ENCODE measurements around the gene YEATS2.

The YEATS2 gene

GRCh38 chr3:183837390-183837789, 139.8 kb downstream of the YEATS2 start:
- no peak for DNase-seq (ENCODE audit: low read depth in 2 of 2)

DNA sequence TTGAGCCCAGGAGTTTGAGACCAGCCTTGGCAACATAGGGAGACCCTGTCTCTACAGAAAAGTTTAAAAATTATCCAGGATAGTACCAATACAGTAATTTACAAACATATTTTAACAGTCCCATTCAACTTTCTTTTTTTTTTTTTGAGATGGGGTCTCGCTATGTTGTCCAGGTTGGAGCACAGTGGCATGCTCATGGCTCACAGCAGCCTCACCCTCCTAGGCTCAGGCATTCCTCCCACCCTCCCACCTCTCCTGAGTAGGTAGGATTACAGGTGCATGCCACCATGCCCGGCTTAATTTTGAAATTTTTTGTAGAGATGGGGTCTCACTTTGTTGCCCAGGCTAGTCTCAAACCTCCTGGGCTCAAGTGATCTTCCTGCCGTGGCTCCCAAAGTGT, 140.3 kb downstream of the YEATS2 start:
- DNase-seq (ENCODE audit: low read depth in 2 of 2): no peak

- DNase-seq (ENCODE audit: low read depth in 2 of 2): no peak
These were observed 142.2 kb downstream of the YEATS2 start for GRCh38 chr3:183839751-183840150.

GRCh38 chr3:183844606-183845005, 147.0 kb downstream of the YEATS2 start:
- no peak for DNase-seq (ENCODE audit: low read depth in 2 of 2)

GRCh38 chr3:183845090-183845489, 147.5 kb downstream of the YEATS2 start:
- no peak for DNase-seq (ENCODE audit: low read depth in 2 of 2)

- no peak for DNase-seq (ENCODE audit: low read depth in 2 of 2)
These were observed 148.2 kb downstream of the YEATS2 start for GRCh38 chr3:183845608-183846288.

DNA sequence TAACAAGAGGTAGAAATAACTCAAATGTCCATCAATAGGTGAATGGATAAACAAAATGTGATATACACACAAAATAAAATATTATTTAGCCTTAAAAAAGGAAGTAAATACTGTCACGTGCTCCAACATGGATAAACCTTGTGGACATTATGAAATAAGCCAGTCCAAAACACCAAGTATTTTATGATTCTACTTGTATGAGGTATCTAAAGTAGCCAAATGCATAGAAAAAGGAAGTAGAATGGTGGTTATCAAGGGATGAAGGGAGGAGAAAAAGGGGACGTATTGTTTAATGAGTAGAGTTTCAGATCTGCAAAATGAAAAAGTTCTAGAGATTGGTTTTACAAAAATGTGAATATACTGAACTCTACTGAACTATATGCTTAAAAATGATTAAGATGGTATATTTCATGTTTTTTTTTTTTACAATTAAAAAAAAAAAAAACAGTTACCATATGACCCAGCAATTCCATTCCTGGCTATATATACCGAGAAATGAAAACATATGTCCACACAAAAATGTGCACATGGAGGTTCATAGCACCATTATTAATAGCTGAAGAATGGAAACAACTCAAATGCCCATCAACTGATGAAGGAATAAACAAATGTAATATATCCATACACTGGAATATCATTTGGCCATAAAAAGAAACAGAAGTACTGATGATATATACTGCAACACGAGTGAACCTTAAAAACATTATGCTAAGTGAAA, 156.9 kb downstream of the YEATS2 start:
- DNase-seq (ENCODE audit: low read depth in 2 of 2): no peak

GRCh38 chr3:183857863-183858262, 160.3 kb downstream of the YEATS2 start:
- no peak for DNase-seq (ENCODE audit: low read depth in 2 of 2)
